Nephron (organoid): ENCODE results near the gene AFG1L.

Source experiments
- H3K27ac Mint-ChIP-seq, 3 experiments: 2 replicates each; pipeline ENCODE4 v1.8.0; 2020; ENCODE audit warnings: mixed read lengths in 3 of 3, mild to moderate bottlenecking in 2 of 3, moderate library complexity in 1 of 3
- H3K27me3 Mint-ChIP-seq: 2 replicates; pipeline ENCODE4 v1.8.0; 2021; ENCODE audit warnings: low read depth, mild to moderate bottlenecking, moderate library complexity, mixed read lengths
- H3K36me3 Mint-ChIP-seq: 2 replicates; pipeline ENCODE4 v1.8.0; 2020; ENCODE audit warnings: low read depth, mixed read lengths
- H3K4me1 Mint-ChIP-seq: 2 replicates; pipeline ENCODE4 v1.8.0; 2020; ENCODE audit warnings: mixed read lengths
- H3K4me3 Mint-ChIP-seq, 3 experiments: 2 replicates each; pipeline ENCODE4 v1.8.0; 2020; ENCODE audit warnings: mild to moderate bottlenecking in 3 of 3, mixed read lengths in 3 of 3, moderate library complexity in 2 of 3
- H3K9me3 Mint-ChIP-seq: 2 replicates; pipeline ENCODE4 v1.8.0; 2020; ENCODE audit warnings: mixed read lengths
- CTCF ChIP-seq, 3 experiments: fragments of 200-600 bp; sonication (generic); IDR thresholded peaks; one replicate each; pipeline ENCODE4 v1.5.0; 2021; ENCODE audit warnings: antibody characterized with exemption in 3 of 3; ENCODE audit not compliant: unreplicated experiment in 3 of 3

The AFG1L gene

GRCh38 chr6:108350528-108350927, 55.7 kb downstream of the AFG1L start:
- no peaks in the 10 kb centered on the region for H3K27me3 Mint-ChIP-seq
- no peaks in the 10 kb centered on the region for H3K4me1 Mint-ChIP-seq
- no peak overlapping the region for H3K4me3 Mint-ChIP-seq
- H3K36me3 Mint-ChIP-seq = no peaks in the 10 kb centered on the region
- no peak overlapping the region for H3K27ac Mint-ChIP-seq
- TF ChIP-seq CTCF (IDR thresholded peaks at IDR 0.05; ENCODE audit: unreplicated experiment in 3 of 3) = no peak
- H3K9me3 Mint-ChIP-seq = no peaks in the 10 kb centered on the region

GRCh38 chr6:108353853-108354252, 59.0 kb downstream of the AFG1L start:
- no peaks in the 10 kb centered on the region for H3K36me3 Mint-ChIP-seq
- no peak overlapping the region for H3K4me3 Mint-ChIP-seq
- no peaks in the 10 kb centered on the region for H3K4me1 Mint-ChIP-seq
- no peak overlapping the region for H3K27ac Mint-ChIP-seq
- no peaks in the 10 kb centered on the region for H3K27me3 Mint-ChIP-seq
- no peaks in the 10 kb centered on the region for H3K9me3 Mint-ChIP-seq
- no peak for TF ChIP-seq CTCF (IDR thresholded peaks at IDR 0.05; ENCODE audit: unreplicated experiment in 3 of 3)

- TF ChIP-seq CTCF (IDR thresholded peaks at IDR 0.05; ENCODE audit: unreplicated experiment in 3 of 3) = no peak
- no peak overlapping the region for H3K4me3 Mint-ChIP-seq
- no peaks in the 10 kb centered on the region for H3K4me1 Mint-ChIP-seq
- H3K27me3 Mint-ChIP-seq = no peaks in the 10 kb centered on the region
- H3K27ac Mint-ChIP-seq = no peak overlapping the region
- no peaks in the 10 kb centered on the region for H3K9me3 Mint-ChIP-seq
- H3K36me3 Mint-ChIP-seq = no peaks in the 10 kb centered on the region
These were observed 60.3 kb downstream of the AFG1L start for GRCh38 chr6:108355120-108355519.

GRCh38 chr6:108355890-108356289, 61.0 kb downstream of the AFG1L start:
- no peaks in the 10 kb centered on the region for H3K36me3 Mint-ChIP-seq
- TF ChIP-seq CTCF (IDR thresholded peaks at IDR 0.05; ENCODE audit: unreplicated experiment in 3 of 3) = no peak

GRCh38 chr6:108359901-108360882, 65.3 kb downstream of the AFG1L start:
- TF ChIP-seq CTCF (IDR thresholded peaks at IDR 0.05; ENCODE audit: unreplicated experiment in 3 of 3) = no peak
- H3K27me3 Mint-ChIP-seq = no peaks in the 10 kb centered on the region
- H3K4me1 Mint-ChIP-seq = no peaks in the 10 kb centered on the region
- no peak overlapping the region for H3K4me3 Mint-ChIP-seq
- H3K27ac Mint-ChIP-seq = no peak overlapping the region
- H3K9me3 Mint-ChIP-seq = no peaks in the 10 kb centered on the region
- no peaks in the 10 kb centered on the region for H3K36me3 Mint-ChIP-seq

More at GRCh38 chr6:108355890-108356289, 61.0 kb downstream of the AFG1L start:
- H3K4me1 Mint-ChIP-seq = no peaks in the 10 kb centered on the region
- H3K27me3 Mint-ChIP-seq = no peaks in the 10 kb centered on the region
- no peak overlapping the region for H3K27ac Mint-ChIP-seq
- no peak overlapping the region for H3K4me3 Mint-ChIP-seq
- no peaks in the 10 kb centered on the region for H3K9me3 Mint-ChIP-seq

- Mint-ChIP-seq H3K27me3 (no peaks in the 10 kb centered on the region), H3K36me3 (no peaks in the 10 kb centered on the region), H3K9me3 (no peaks in the 10 kb centered on the region), H3K4me1 (no peaks in the 10 kb centered on the region), H3K27ac (no peak overlapping the region), H3K4me3 (no peak overlapping the region)
- no peak for TF ChIP-seq CTCF (IDR thresholded peaks at IDR 0.05; ENCODE audit: unreplicated experiment in 3 of 3)
These were observed 66.1 kb downstream of the AFG1L start for GRCh38 chr6:108360919-108361311.
